ENCODE measurements around the gene GFY. TPM values are rescaled to one million over a fixed set of nuclear protein-coding genes. Genes with fewer than 3 reads are reported as not detected.
A peak's percentile ranks its signal among the peaks of the same experiment; 100 is the strongest.

GFY gene
- total and polyA plus RNA-seq, 9 of the 15 experiments (the other 6 are each of a cell fraction or from before 2014, with no cell fraction given), result 0.06 to 0.40 (median 0.19) TPM; not detected in 3

DNA sequence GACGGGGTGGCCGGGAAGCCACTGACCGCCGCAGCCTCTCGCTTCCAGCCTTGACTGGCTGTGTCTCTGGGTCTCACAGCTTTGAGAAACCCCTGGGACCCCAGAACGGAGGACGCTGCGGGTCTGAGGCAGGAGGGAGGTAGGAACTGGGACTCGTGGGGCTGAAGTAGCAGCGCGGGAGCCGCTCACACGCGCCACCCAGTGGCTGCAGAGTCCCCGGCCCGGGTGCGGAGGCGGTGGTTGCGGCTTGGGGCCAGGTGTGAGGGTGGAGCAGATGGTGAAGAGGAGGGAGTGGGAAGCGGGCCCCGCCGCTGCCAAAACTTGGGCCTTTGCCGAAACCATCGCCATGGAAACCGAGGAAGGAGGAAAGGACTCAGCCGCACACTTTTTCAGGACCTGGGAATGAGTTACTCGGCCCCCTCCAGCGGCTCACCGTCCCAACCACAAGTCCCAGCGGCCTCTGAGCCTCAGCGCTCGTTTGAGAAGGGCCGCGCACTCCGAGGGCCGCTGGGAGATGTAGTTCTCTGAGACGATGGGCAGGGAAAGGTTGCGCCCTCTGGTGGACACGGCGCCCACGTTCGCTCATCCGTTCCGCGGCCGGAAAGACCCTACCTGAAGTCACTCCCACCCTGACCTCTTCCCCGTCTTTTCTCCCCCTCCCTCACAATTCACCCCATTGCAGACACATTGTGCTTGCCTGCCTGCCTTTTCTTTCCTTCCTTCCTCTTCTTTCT is 18.3 kb downstream of the GFY start (continued):
- TF ChIP-seq, protein P1, sequence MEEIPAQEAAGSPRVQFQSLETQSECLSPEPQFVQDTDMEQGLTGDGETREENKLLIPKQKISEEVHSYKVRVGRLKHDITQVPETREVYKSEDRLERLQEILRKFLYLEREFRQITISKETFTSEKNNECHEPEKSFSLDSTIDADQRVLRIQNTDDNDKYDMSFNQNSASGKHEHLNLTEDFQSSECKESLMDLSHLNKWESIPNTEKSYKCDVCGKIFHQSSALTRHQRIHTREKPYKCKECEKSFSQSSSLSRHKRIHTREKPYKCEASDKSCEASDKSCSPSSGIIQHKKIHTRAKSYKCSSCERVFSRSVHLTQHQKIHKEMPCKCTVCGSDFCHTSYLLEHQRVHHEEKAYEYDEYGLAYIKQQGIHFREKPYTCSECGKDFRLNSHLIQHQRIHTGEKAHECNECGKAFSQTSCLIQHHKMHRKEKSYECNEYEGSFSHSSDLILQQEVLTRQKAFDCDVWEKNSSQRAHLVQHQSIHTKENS (CRISPR knock-in tag; IDR thresholded peaks at IDR 0.05), result no peak
- TF ChIP-seq HMGN3 (IDR thresholded peaks at IDR 0.05; ENCODE audit: borderline replicate concordance, extremely low read depth, insufficient read length, low read depth, low read length) (no peak), ZNF445 (CRISPR knock-in tag; IDR thresholded peaks at IDR 0.05; ENCODE audit: low read depth) (no peak), HDGF (IDR thresholded peaks at IDR 0.05) (no peak), KLF10 (CRISPR knock-in tag; IDR thresholded peaks at IDR 0.05) (no peak), TAF7 (tag; IDR thresholded peaks at IDR 0.05) (no peak), ZC3H8 (IDR thresholded peaks at IDR 0.05) (no peak), CREBBP (IDR thresholded peaks at IDR 0.05; ENCODE audit: low read depth, low read length) (no peak), ZNF324 (CRISPR knock-in tag; IDR thresholded peaks at IDR 0.05) (0 out of 2 replicates have a peak, but pooled peaks have one; percentile 5), ETV1 (tag; conservative IDR thresholded peaks at IDR 0.05; ENCODE audit: low read depth) (peak; percentile 83), CXXC5 (CRISPR knock-in tag; IDR thresholded peaks at IDR 0.05) (peak; percentile 77), ZFPM2 (CRISPR knock-in tag; IDR thresholded peaks at IDR 0.05) (no peak), PURB (CRISPR knock-in tag; IDR thresholded peaks at IDR 0.05; ENCODE audit: low read depth) (no peak), IRF2 (CRISPR knock-in tag; IDR thresholded peaks at IDR 0.05) (no peak), ILF3 (IDR thresholded peaks at IDR 0.05; ENCODE audit: borderline replicate concordance) (no peak)
- TF ChIP-seq, protein P2, sequence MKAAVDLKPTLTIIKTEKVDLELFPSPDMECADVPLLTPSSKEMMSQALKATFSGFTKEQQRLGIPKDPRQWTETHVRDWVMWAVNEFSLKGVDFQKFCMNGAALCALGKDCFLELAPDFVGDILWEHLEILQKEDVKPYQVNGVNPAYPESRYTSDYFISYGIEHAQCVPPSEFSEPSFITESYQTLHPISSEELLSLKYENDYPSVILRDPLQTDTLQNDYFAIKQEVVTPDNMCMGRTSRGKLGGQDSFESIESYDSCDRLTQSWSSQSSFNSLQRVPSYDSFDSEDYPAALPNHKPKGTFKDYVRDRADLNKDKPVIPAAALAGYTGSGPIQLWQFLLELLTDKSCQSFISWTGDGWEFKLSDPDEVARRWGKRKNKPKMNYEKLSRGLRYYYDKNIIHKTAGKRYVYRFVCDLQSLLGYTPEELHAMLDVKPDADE (conservative IDR thresholded peaks at IDR 0.05; ENCODE audit: control insufficient read depth, low read depth, low read length), result peak; percentile 98
- TF ChIP-seq, protein P3, sequence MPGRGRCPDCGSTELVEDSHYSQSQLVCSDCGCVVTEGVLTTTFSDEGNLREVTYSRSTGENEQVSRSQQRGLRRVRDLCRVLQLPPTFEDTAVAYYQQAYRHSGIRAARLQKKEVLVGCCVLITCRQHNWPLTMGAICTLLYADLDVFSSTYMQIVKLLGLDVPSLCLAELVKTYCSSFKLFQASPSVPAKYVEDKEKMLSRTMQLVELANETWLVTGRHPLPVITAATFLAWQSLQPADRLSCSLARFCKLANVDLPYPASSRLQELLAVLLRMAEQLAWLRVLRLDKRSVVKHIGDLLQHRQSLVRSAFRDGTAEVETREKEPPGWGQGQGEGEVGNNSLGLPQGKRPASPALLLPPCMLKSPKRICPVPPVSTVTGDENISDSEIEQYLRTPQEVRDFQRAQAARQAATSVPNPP (IDR thresholded peaks at IDR 0.05; ENCODE audit: borderline replicate concordance, insufficient read depth, insufficient read length), result no peak
- TF ChIP-seq, protein P4, sequence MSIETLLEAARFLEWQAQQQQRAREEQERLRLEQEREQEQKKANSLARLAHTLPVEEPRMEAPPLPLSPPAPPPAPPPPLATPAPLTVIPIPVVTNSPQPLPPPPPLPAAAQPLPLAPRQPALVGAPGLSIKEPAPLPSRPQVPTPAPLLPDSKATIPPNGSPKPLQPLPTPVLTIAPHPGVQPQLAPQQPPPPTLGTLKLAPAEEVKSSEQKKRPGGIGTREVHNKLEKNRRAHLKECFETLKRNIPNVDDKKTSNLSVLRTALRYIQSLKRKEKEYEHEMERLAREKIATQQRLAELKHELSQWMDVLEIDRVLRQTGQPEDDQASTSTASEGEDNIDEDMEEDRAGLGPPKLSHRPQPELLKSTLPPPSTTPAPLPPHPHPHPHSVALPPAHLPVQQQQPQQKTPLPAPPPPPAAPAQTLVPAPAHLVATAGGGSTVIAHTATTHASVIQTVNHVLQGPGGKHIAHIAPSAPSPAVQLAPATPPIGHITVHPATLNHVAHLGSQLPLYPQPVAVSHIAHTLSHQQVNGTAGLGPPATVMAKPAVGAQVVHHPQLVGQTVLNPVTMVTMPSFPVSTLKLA (conservative IDR thresholded peaks at IDR 0.05), result peak; percentile 78 to 80
- TF ChIP-seq, protein P5, sequence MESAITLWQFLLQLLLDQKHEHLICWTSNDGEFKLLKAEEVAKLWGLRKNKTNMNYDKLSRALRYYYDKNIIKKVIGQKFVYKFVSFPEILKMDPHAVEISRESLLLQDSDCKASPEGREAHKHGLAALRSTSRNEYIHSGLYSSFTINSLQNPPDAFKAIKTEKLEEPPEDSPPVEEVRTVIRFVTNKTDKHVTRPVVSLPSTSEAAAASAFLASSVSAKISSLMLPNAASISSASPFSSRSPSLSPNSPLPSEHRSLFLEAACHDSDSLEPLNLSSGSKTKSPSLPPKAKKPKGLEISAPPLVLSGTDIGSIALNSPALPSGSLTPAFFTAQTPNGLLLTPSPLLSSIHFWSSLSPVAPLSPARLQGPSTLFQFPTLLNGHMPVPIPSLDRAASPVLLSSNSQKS (CRISPR knock-in tag; IDR thresholded peaks at IDR 0.05), result no peak
- TF ChIP-seq, protein P6, sequence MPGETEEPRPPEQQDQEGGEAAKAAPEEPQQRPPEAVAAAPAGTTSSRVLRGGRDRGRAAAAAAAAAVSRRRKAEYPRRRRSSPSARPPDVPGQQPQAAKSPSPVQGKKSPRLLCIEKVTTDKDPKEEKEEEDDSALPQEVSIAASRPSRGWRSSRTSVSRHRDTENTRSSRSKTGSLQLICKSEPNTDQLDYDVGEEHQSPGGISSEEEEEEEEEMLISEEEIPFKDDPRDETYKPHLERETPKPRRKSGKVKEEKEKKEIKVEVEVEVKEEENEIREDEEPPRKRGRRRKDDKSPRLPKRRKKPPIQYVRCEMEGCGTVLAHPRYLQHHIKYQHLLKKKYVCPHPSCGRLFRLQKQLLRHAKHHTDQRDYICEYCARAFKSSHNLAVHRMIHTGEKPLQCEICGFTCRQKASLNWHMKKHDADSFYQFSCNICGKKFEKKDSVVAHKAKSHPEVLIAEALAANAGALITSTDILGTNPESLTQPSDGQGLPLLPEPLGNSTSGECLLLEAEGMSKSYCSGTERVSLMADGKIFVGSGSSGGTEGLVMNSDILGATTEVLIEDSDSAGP (CRISPR knock-in tag; IDR thresholded peaks at IDR 0.05), result no peak
